Body of pancreas (tissue), 4 donors: ENCODE measurements around the gene GPRIN3.

Experiments used
- CTCF ChIP-seq, 7 experiments: fragments of 450-650 bp in 4 of 7; fragments of 200-600 bp in 3 of 7; sonication (generic) in 3 of 7; IDR thresholded peaks; one replicate each; pipeline ENCODE4 v1.5.1; 2016 to 2019; ENCODE audit warnings: antibody characterized with exemption in 7 of 7
- POLR2A ChIP-seq, 3 donors: fragments of 450-650 bp; IDR thresholded peaks; one replicate each; pipeline ENCODE4 v1.6.1; 2016; ENCODE audit warnings: antibody characterized with exemption in 3 of 3, mild to moderate bottlenecking in 2 of 3

DNA sequence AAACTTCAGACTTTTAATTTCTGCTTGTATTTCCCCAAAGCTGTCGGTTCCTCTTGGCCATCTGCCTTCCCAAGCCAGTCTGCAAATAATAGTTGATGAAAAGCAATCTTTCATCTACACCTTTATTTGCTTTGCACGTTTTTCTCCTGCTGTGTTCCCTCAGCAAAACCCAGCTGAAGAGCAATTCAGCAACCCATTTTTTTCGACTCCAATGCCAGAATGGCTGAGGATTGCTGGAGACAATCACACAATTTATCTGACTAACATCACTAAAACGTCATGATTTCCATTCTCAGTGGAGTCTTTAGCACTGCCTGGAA is 94.3 kb downstream of the GPRIN3 start:
- no peak for TF ChIP-seq CTCF (IDR thresholded peaks at IDR 0.05)
- no peak for TF ChIP-seq POLR2A (IDR thresholded peaks at IDR 0.05)
